Adrenal gland (tissue), 5 donors: ENCODE results near the gene ICE1.

Experiments
- POLR2A ChIP-seq, 2 donors: fragments of 450-650 bp; IDR thresholded peaks; one replicate each; pipeline ENCODE4 v1.6.1; 2017; ENCODE audit warnings: antibody characterized with exemption in 2 of 2, mild to moderate bottlenecking in 2 of 2, moderate library complexity in 1 of 2
- TF ChIP-seq, protein P1 (sequence below), 6 experiments: fragments of 450-650 bp in 4 of 6; fragments of 200-600 bp in 2 of 6; sonication (generic) in 1 of 6; IDR thresholded peaks; 1 replicate in 5 of 6; 2 replicates in 1 of 6; pipeline versions ENCODE4 v1.5.1 to v1.8.0; 2016 to 2021; ENCODE audit warnings: antibody characterized with exemption in 6 of 6, mild to moderate bottlenecking in 2 of 6, moderate library complexity in 1 of 6
- donor health status: DM: no; HTN: no; CAD: no.

DNA sequence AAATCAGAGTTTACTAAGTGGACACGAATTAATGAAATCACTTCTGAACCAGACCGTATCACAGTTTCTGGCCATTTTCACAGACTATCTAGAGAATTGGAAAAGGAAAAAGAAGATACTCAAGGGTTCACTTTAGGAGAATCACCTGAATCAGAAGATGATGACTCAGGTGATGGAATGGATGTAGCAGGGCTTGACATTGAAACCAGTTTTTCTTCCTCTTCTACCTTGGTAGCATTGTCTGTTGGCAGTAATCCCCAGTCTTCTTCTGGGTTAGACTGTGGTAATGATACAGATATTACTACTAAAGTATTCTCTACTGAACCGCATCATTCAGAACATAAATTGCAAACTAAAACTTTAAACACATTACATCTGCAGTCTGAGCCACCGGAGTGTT, 38.5 kb downstream of the ICE1 start:
- TF ChIP-seq, protein P1, sequence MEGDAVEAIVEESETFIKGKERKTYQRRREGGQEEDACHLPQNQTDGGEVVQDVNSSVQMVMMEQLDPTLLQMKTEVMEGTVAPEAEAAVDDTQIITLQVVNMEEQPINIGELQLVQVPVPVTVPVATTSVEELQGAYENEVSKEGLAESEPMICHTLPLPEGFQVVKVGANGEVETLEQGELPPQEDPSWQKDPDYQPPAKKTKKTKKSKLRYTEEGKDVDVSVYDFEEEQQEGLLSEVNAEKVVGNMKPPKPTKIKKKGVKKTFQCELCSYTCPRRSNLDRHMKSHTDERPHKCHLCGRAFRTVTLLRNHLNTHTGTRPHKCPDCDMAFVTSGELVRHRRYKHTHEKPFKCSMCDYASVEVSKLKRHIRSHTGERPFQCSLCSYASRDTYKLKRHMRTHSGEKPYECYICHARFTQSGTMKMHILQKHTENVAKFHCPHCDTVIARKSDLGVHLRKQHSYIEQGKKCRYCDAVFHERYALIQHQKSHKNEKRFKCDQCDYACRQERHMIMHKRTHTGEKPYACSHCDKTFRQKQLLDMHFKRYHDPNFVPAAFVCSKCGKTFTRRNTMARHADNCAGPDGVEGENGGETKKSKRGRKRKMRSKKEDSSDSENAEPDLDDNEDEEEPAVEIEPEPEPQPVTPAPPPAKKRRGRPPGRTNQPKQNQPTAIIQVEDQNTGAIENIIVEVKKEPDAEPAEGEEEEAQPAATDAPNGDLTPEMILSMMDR (IDR thresholded peaks at IDR 0.05): no peak
- no peak for TF ChIP-seq POLR2A (IDR thresholded peaks at IDR 0.05)
